ENCODE results near the gene SRA1. TPM values are rescaled to one million over a fixed set of nuclear protein-coding genes. Genes with fewer than 3 reads are reported as not detected.
A peak's percentile ranks its signal among the peaks of the same experiment; 100 is the strongest.

The SRA1 gene
- total and polyA plus RNA-seq, 2 of the 4 experiments (the other 2 are of a cell fraction): 52.9 to 54.8 TPM

DNA sequence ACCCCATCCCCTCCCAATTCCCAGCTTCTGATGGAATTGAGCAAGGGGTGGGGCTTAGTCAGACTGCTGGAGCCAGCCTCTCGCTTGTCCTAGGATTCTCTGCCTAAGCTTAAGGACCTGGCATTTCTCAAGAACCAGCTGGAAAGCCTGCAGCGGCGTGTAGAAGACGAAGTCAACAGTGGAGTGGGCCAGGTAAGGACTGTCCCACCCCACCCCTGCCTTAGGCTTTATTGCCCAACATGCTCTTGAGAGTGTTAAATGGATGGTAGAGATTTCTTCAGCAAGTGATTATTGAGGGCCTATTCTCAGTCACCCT lies 8.5 kb upstream of the SRA1 start:
- H3K9me1 ChIP-seq (ENCODE audit: insufficient read depth, low read length): peaks cover 17% of the 10 kb centered on the region
- H3K27ac ChIP-seq (ENCODE audit: insufficient read depth, low read length): no peak overlapping the region
- H3K4ac ChIP-seq (ENCODE audit: low read depth, low read length): peak overlapping the region; percentile 91; the same call in 1 of the 2 replicates
- no peak overlapping the region for H4K5ac ChIP-seq (ENCODE audit: low read depth, low read length)
- POLR2A ChIA-PET (ENCODE audit: unreplicated experiment): interaction anchor here (1.3 kb wide), 1 partner anchor 8 kb away, joined by 3 read pairs; the partner anchor contains the start of gene SRA1
- no TSS peak for BruUV-seq (replicated peaks)
- no peak overlapping the region for H4K91ac ChIP-seq (ENCODE audit: insufficient read depth, low read depth, low read length)
- peak overlapping the region; percentile 33 for H2AK9ac ChIP-seq (replicated peaks; ENCODE audit: low read depth, low read length, poor library complexity)
- peaks cover 8% of the 10 kb centered on the region for H3K4me1 ChIP-seq (ENCODE audit: control insufficient read depth, insufficient read depth, low read length)
- TF ChIP-seq, protein P1, sequence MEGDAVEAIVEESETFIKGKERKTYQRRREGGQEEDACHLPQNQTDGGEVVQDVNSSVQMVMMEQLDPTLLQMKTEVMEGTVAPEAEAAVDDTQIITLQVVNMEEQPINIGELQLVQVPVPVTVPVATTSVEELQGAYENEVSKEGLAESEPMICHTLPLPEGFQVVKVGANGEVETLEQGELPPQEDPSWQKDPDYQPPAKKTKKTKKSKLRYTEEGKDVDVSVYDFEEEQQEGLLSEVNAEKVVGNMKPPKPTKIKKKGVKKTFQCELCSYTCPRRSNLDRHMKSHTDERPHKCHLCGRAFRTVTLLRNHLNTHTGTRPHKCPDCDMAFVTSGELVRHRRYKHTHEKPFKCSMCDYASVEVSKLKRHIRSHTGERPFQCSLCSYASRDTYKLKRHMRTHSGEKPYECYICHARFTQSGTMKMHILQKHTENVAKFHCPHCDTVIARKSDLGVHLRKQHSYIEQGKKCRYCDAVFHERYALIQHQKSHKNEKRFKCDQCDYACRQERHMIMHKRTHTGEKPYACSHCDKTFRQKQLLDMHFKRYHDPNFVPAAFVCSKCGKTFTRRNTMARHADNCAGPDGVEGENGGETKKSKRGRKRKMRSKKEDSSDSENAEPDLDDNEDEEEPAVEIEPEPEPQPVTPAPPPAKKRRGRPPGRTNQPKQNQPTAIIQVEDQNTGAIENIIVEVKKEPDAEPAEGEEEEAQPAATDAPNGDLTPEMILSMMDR (conservative IDR thresholded peaks at IDR 0.05; ENCODE audit: low read depth, low read length): no peak
- no peak for TF ChIP-seq RFX5 (IDR thresholded peaks at IDR 0.05; ENCODE audit: low read depth, low read length)
- TF ChIP-seq, protein P2, sequence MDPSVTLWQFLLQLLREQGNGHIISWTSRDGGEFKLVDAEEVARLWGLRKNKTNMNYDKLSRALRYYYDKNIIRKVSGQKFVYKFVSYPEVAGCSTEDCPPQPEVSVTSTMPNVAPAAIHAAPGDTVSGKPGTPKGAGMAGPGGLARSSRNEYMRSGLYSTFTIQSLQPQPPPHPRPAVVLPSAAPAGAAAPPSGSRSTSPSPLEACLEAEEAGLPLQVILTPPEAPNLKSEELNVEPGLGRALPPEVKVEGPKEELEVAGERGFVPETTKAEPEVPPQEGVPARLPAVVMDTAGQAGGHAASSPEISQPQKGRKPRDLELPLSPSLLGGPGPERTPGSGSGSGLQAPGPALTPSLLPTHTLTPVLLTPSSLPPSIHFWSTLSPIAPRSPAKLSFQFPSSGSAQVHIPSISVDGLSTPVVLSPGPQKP (IDR thresholded peaks at IDR 0.05; ENCODE audit: borderline replicate concordance, low read depth, low read length): no peak
- no peak for TF ChIP-seq MAFK (IDR thresholded peaks at IDR 0.05; ENCODE audit: low read depth, low read length)
- TF ChIP-seq MAZ (IDR thresholded peaks at IDR 0.05; ENCODE audit: borderline replicate concordance, low read depth, low read length): no peak
- no peak for TF ChIP-seq CEBPB (IDR thresholded peaks at IDR 0.05; ENCODE audit: low read depth, low read length)
- dilution Hi-C loops (cut with HindIII; ENCODE audit: low sequenced_read_pairs, unreplicated experiment) (no loop called here), in situ Hi-C loops (cut with MboI; ENCODE audit: low sequenced_read_pairs) (no loop called here), intact Hi-C loops (cut with micrococcal nuclease) (no loop called here)
- H3K4me2 ChIP-seq (ENCODE audit: low read depth, low read length): peak overlapping the region; percentile 82
- H3K14ac ChIP-seq (replicated peaks; ENCODE audit: low read depth, low read length): no peak overlapping the region
- H2BK5ac ChIP-seq (ENCODE audit: low read depth, low read length, poor library complexity, severe bottlenecking): no peak overlapping the region
- DNase-seq (no peak), ATAC-seq (ENCODE audit: low read depth) (no peak)
- CTCF ChIA-PET: interaction anchor here (0.5 kb wide), 1 partner anchor 193 kb away, joined by 3 read pairs; no protein-coding TSS in a partner anchor
- H2BK20ac ChIP-seq (ENCODE audit: low read depth, low read length): no peak overlapping the region
- peak overlapping the region; percentile 86; the same call in 1 of the 2 replicates for H3K23ac ChIP-seq (ENCODE audit: low read depth, low read length)
- H2BK120ac ChIP-seq (ENCODE audit: low read depth, low read length): no peak overlapping the region
- H2BK15ac ChIP-seq (ENCODE audit: low read depth, low read length): no peak overlapping the region
- 0 out of 2 replicates have a peak overlapping the region, but pooled peaks have one; percentile 89 for H3K9ac ChIP-seq (ENCODE audit: low read depth, low read length)
- H3K56ac ChIP-seq (ENCODE audit: extremely low read depth, insufficient read depth, low read length): no peak overlapping the region
- peak overlapping the region; percentile 82; the same call in 1 of the 2 replicates for H3K4me3 ChIP-seq (ENCODE audit: insufficient read depth, low read depth, low read length)
- no peaks in the 10 kb centered on the region for H3K27me3 ChIP-seq (ENCODE audit: control insufficient read depth, insufficient read depth, low read length)
- H3K79me1 ChIP-seq (ENCODE audit: low read depth in 1 of 2, low read length in 2 of 2): peaks cover 27 to 54% of the 10 kb centered on the region in 2 experiments
- peaks cover 31% of the 10 kb centered on the region for H3K36me3 ChIP-seq (ENCODE audit: control insufficient read depth, insufficient read depth, low read length)
- no peak overlapping the region for H2AFZ ChIP-seq (replicated peaks; ENCODE audit: low read length, poor library complexity)
- H3K18ac ChIP-seq (ENCODE audit: low read depth, low read length): no peak overlapping the region
- H4K20me1 ChIP-seq (ENCODE audit: insufficient read depth, low read length): no peaks in the 10 kb centered on the region
- H2AK5ac ChIP-seq (ENCODE audit: low read depth, low read length): peak overlapping the region; percentile 79; the same call in 1 of the 2 replicates
- no peak overlapping the region; a peak in 1 of 4 replicates for H4K8ac ChIP-seq (ENCODE audit: low read depth in 2 of 2, low read length in 2 of 2)
- WGBS, 2 experiments (ENCODE audit: extremely low coverage in 2 of 2, insufficient read length in 1 of 2): no CpG with 5 or more reads among the region's 4 CpGs
- H3K9me3 ChIP-seq (ENCODE audit: control insufficient read depth, insufficient read depth, low read length): no peaks in the 10 kb centered on the region

Data from IMR-90 (cell line).